Sigmoid colon (tissue), 4 donors: ENCODE measurements around the gene DDX18.

ENCODE experiments used
- EP300 ChIP-seq, 4 donors: sonication (generic); formaldehyde crosslinking; IDR thresholded peaks; one replicate each; pipeline ENCODE4 v1.6.1; 2017; ENCODE audit warnings: antibody characterized with exemption in 4 of 4
- POLR2A ChIP-seq, 2 donors: fragments of 450-650 bp; IDR thresholded peaks; one replicate each; pipeline ENCODE4 v1.6.1; 2016; ENCODE audit warnings: antibody characterized with exemption in 2 of 2, mild to moderate bottlenecking in 2 of 2, moderate library complexity in 2 of 2
- POLR2AphosphoS5 ChIP-seq, 4 donors: sonication (generic); formaldehyde crosslinking; IDR thresholded peaks; one replicate each; pipeline ENCODE4 v1.6.1; 2017; ENCODE audit warnings: antibody characterized with exemption in 4 of 4
- TF ChIP-seq, protein P1 (sequence below), 4 experiments: fragments of 450-650 bp in 3 of 4; fragments of 200-600 bp in 1 of 4; IDR thresholded peaks; one replicate each; pipeline ENCODE4 v1.5.1; 2016 to 2019; ENCODE audit warnings: antibody characterized with exemption in 4 of 4, mild to moderate bottlenecking in 3 of 4, moderate library complexity in 2 of 4

- TF ChIP-seq, protein P1, sequence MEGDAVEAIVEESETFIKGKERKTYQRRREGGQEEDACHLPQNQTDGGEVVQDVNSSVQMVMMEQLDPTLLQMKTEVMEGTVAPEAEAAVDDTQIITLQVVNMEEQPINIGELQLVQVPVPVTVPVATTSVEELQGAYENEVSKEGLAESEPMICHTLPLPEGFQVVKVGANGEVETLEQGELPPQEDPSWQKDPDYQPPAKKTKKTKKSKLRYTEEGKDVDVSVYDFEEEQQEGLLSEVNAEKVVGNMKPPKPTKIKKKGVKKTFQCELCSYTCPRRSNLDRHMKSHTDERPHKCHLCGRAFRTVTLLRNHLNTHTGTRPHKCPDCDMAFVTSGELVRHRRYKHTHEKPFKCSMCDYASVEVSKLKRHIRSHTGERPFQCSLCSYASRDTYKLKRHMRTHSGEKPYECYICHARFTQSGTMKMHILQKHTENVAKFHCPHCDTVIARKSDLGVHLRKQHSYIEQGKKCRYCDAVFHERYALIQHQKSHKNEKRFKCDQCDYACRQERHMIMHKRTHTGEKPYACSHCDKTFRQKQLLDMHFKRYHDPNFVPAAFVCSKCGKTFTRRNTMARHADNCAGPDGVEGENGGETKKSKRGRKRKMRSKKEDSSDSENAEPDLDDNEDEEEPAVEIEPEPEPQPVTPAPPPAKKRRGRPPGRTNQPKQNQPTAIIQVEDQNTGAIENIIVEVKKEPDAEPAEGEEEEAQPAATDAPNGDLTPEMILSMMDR (IDR thresholded peaks at IDR 0.05): no peak
- no peak for TF ChIP-seq POLR2AphosphoS5 (IDR thresholded peaks at IDR 0.05)
- TF ChIP-seq EP300 (IDR thresholded peaks at IDR 0.05): no peak
- TF ChIP-seq POLR2A (IDR thresholded peaks at IDR 0.05): no peak
Observed at GRCh38 chr2:117789505-117789904, 25.0 kb upstream of the DDX18 start.
